ENCODE results near the gene CD68. TPM values are rescaled to one million over a fixed set of nuclear protein-coding genes. Genes with fewer than 3 reads are reported as not detected.

Gene CD68
- total and polyA plus RNA-seq, 2 experiments from 2014 or later, result 0.23 to 0.39 TPM

- Histone ChIP-seq H3K27ac (peak overlapping the region; percentile 82), H3K9me3 (ENCODE audit: low read depth) (no peaks in the 10 kb centered on the region), H3K27me3 (no peaks in the 10 kb centered on the region), H3K4me1 (ENCODE audit: low read depth) (peaks cover 20% of the 10 kb centered on the region), H3K36me3 (peaks cover 20% of the 10 kb centered on the region), H3K4me3 (peak overlapping the region; percentile 61)
- peak; percentile 69 for TF ChIP-seq CTCF (IDR thresholded peaks at IDR 0.05; ENCODE audit: low read depth, low read length)
- DNase-seq (ENCODE audit: low read depth in 1 of 2, low spot score in 1 of 2), result peak; percentile 89 to 94
These were observed 18.3 kb upstream of the CD68 start for GRCh38 chr17:7561028-7561575.

GRCh38 chr17:7561589-7562207 is 17.7 kb upstream of the CD68 start, which contains the start of gene SENP3:
SENP3 (plus strand) TSS chr17:7561919; CDS start chr17:7563077, 1,158 bp downstream.
- Histone ChIP-seq H3K27ac (peak within 1 kb of the TSS; percentile 82), H3K4me3 (peak within 1 kb of the TSS; percentile 61), H3K4me1 (ENCODE audit: low read depth) (peaks cover 20% of the 10 kb centered on the region), H3K9me3 (ENCODE audit: low read depth) (no peaks in the 10 kb centered on the region), H3K27me3 (no peaks in the 10 kb centered on the region), H3K36me3 (peaks cover 20% of the 10 kb centered on the region)
- DNase-seq (ENCODE audit: low read depth in 1 of 2, low spot score in 1 of 2), result peak; percentile 94 to 96
- no peak for TF ChIP-seq CTCF (IDR thresholded peaks at IDR 0.05; ENCODE audit: low read depth, low read length)

GRCh38 chr17:7562208-7562605 is 17.2 kb upstream of the CD68 start:
- DNase-seq (ENCODE audit: low read depth in 1 of 2, low spot score in 1 of 2), result peak in 1 of 2 donors; percentile 35
- peak overlapping the region; percentile 80 for H3K27ac ChIP-seq
- peak overlapping the region; percentile 61 for H3K4me3 ChIP-seq
- H3K36me3 ChIP-seq, result peaks cover 25% of the 10 kb centered on the region
- no peak for TF ChIP-seq CTCF (IDR thresholded peaks at IDR 0.05; ENCODE audit: low read depth, low read length)
- no peaks in the 10 kb centered on the region for H3K9me3 ChIP-seq (ENCODE audit: low read depth)
- H3K4me1 ChIP-seq (ENCODE audit: low read depth), result peaks cover 20% of the 10 kb centered on the region
- no peaks in the 10 kb centered on the region for H3K27me3 ChIP-seq

GRCh38 chr17:7563115-7563869 is 16.1 kb upstream of the CD68 start:
- Histone ChIP-seq H3K27ac (no peak overlapping the region), H3K9me3 (ENCODE audit: low read depth) (no peaks in the 10 kb centered on the region), H3K36me3 (peaks cover 27% of the 10 kb centered on the region), H3K27me3 (no peaks in the 10 kb centered on the region), H3K4me1 (ENCODE audit: low read depth) (peaks cover 11% of the 10 kb centered on the region), H3K4me3 (peak overlapping the region; percentile 61)
- DNase-seq (ENCODE audit: low read depth in 1 of 2, low spot score in 1 of 2), result no peak
- TF ChIP-seq CTCF (IDR thresholded peaks at IDR 0.05; ENCODE audit: low read depth, low read length), result no peak

- no peak for TF ChIP-seq CTCF (IDR thresholded peaks at IDR 0.05; ENCODE audit: low read depth, low read length)
- no peaks in the 10 kb centered on the region for H3K27me3 ChIP-seq
- no peaks in the 10 kb centered on the region for H3K9me3 ChIP-seq (ENCODE audit: low read depth)
- no peak overlapping the region for H3K4me3 ChIP-seq
- H3K27ac ChIP-seq, result no peak overlapping the region
- no peaks in the 10 kb centered on the region for H3K4me1 ChIP-seq (ENCODE audit: low read depth)
- DNase-seq (ENCODE audit: low read depth in 1 of 2, low spot score in 1 of 2), result no peak
- peaks cover 24% of the 10 kb centered on the region for H3K36me3 ChIP-seq
These were observed 9.9 kb upstream of the CD68 start for GRCh38 chr17:7569571-7569970.
